HepG2 (cell line): ENCODE measurements around the gene ARFGAP2. TPM values are rescaled to one million over a fixed set of nuclear protein-coding genes. Genes with fewer than 3 reads are reported as not detected.

Experiments
- CBX2 ChIP-seq, 2 experiments: fragments of 200-600 bp in 1 of 2; sonication (generic); formaldehyde crosslinking in 1 of 2; IDR thresholded peaks; 2 replicates each; pipeline versions ENCODE4 v1.7.0 to v1.8.1; 2018 to 2022; ENCODE audit warnings: low read depth in 2 of 2, low read length in 1 of 2, mild to moderate bottlenecking in 1 of 2, missing genetic modification reagents in 1 of 2
- DPF2 ChIP-seq: sonication (generic); formaldehyde crosslinking; IDR thresholded peaks from 2 replicates; pipeline ENCODE4 v1.4.0; 2020; ENCODE audit warnings: mild to moderate bottlenecking, low read depth, missing genetic modification reagents, borderline replicate concordance
- FLYWCH1 ChIP-seq: sonication (generic); formaldehyde crosslinking; IDR thresholded peaks from 2 replicates; pipeline ENCODE4 v1.8.1; 2023; ENCODE audit warnings: mild to moderate bottlenecking, missing genetic modification reagents
- GZF1 ChIP-seq: sonication (generic); formaldehyde crosslinking; IDR thresholded peaks from 2 replicates; pipeline ENCODE4 v1.5.1; 2020; ENCODE audit warnings: mild to moderate bottlenecking, missing genetic modification reagents
- IRF2 ChIP-seq: IDR thresholded peaks from 2 replicates; pipeline ENCODE4 v1.6.1; 2018; ENCODE audit warnings: missing genetic modification reagents, missing compliant biosample characterization
- MTF1 ChIP-seq: sonication (generic); formaldehyde crosslinking; IDR thresholded peaks from 2 replicates; pipeline ENCODE4 v1.5.0; 2020; ENCODE audit warnings: missing genetic modification reagents
- MXD4 ChIP-seq: IDR thresholded peaks from 2 replicates; pipeline ENCODE4 v1.6.1; 2016; ENCODE audit warnings: mild to moderate bottlenecking, missing biosample characterization, missing genetic modification reagents
- PHF21A ChIP-seq: sonication (generic); formaldehyde crosslinking; IDR thresholded peaks from 2 replicates; pipeline ENCODE4 v1.5.0; 2020; ENCODE audit warnings: mild to moderate bottlenecking, missing genetic modification reagents
- RBFOX2 ChIP-seq: fragments of 200-400 bp; formaldehyde crosslinking; IDR thresholded peaks from 2 replicates; pipeline ENCODE4 v1.6.1; 2017; ENCODE audit warnings: low read depth, mild to moderate bottlenecking, low read length
- RFXANK ChIP-seq: IDR thresholded peaks from 2 replicates; pipeline ENCODE4 v1.6.1; 2016
- ZNF101 ChIP-seq: sonication (generic); formaldehyde crosslinking; IDR thresholded peaks from 2 replicates; pipeline ENCODE4 v1.4.0; 2020; ENCODE audit warnings: mild to moderate bottlenecking, low read depth, missing genetic modification reagents, borderline replicate concordance
- ZNF496 ChIP-seq: sonication (generic); formaldehyde crosslinking; IDR thresholded peaks from 2 replicates; pipeline ENCODE4 v1.8.1; 2023; ENCODE audit warnings: mild to moderate bottlenecking, moderate library complexity, missing genetic modification reagents; ENCODE audit not compliant: insufficient replicate concordance
- polyA plus RNA-seq, 8 experiments: library from polyadenylated mRNA; depleted of rRNA in 3 of 8; stranded (reverse) in 7 of 8; unstranded in 1 of 8; fragments of >200 nt; fragmentation: Illumina TruSeq in 4 of 8; extraction: Trizol in 4 of 8; gene quantifications; 2 replicates each; pipeline versions ENCODE4 v1.2.1 to v1.2.3, GENCODE V29; 2011 to 2016; ENCODE audit warnings: low read depth in 4 of 8, missing spikeins in 1 of 8, mixed read lengths in 1 of 8; ENCODE audit not compliant: insufficient read depth in 1 of 8
- total RNA-seq, 5 experiments: library from RNA; depleted of rRNA; stranded (reverse); fragments of >200 nt; fragmentation: Illumina TruSeq; extraction: Trizol; gene quantifications; 2 replicates each; pipeline ENCODE4 v1.2.3, GENCODE V29; 2016; ENCODE audit warnings: low read depth in 1 of 5
- TF ChIP-seq, protein P1 (sequence below): sonication (generic); formaldehyde crosslinking; IDR thresholded peaks from 2 replicates; pipeline ENCODE4 v1.4.0; 2020; ENCODE audit warnings: missing genetic modification reagents, mild to moderate bottlenecking, borderline replicate concordance
- TF ChIP-seq, protein P2 (sequence below): sonication (generic); formaldehyde crosslinking; conservative IDR thresholded peaks from 2 replicates; pipeline ENCODE4 v1.8.0; 2022; ENCODE audit warnings: missing genetic modification reagents
- TF ChIP-seq, protein P3 (sequence below): sonication (generic); formaldehyde crosslinking; IDR thresholded peaks from 2 replicates; pipeline ENCODE4 v1.4.0; 2020; ENCODE audit warnings: mild to moderate bottlenecking, missing genetic modification reagents
- TF ChIP-seq, protein P4 (sequence below): sonication (generic); formaldehyde crosslinking; IDR thresholded peaks from 2 replicates; pipeline ENCODE4 v1.4.0; 2020; ENCODE audit warnings: low read depth, mild to moderate bottlenecking, missing genetic modification reagents
- TF ChIP-seq, protein P5 (sequence below): sonication (generic); formaldehyde crosslinking; IDR thresholded peaks from 2 replicates; pipeline ENCODE4 v1.4.0; 2020; ENCODE audit warnings: mild to moderate bottlenecking, missing genetic modification reagents

The ARFGAP2 gene
- total and polyA plus RNA-seq, 2 of the 13 experiments (the other 11 are each of a cell fraction or from before 2014, with no cell fraction given), result 32.3 to 75.3 TPM

DNA sequence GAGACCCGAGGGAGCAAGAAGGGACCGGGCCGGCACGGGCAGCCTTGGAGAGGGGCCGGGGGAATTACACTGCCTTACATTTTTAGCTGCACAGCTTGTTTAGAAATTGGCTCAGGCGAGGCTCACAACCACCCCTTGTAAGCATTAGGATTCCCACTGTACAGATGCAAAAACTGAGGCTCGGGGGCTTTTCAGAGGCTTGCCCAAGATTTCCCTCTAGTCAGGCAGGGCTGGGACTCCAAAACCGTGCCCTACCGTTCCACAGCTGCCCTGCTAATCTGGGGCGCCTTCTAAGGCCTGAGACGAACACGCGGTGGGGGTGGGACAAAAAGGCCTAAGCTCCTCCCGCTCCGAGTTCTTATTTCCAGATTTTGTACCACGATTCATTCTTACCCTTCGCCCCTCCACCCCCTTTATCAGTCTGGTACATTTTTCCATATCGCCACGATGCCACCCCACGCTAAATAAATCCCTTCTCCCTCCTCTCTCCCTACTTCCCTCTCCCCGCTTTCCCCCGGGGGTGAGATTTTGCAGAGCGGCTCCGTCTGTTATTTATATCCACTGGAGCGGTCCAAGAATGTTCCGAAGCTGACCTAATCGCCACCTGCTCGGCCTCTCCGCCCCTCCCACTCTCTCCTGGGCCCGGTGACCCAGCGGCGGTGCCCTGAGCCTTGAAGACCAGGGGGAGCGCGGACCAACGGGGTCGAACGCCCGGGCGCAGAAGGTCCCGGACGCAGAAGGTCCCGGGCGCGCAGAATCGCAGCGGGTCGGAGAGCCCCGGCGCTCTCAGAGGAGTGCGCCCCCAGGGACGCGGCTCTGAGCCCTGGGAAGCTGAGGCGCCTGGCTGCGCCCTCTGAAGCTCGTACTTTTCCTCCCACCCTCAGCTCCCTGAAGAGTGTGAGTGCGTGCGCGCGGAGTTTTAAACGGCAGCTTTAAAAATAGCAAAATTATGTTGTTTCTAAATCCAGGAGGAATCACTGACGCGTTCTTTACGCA lies 10.3 kb upstream of the ARFGAP2 start (continued):
- 0 out of 2 replicates have a peak, but pooled peaks have one; percentile 5 for TF ChIP-seq MTF1 (CRISPR knock-in tag)
- TF ChIP-seq, protein P1, sequence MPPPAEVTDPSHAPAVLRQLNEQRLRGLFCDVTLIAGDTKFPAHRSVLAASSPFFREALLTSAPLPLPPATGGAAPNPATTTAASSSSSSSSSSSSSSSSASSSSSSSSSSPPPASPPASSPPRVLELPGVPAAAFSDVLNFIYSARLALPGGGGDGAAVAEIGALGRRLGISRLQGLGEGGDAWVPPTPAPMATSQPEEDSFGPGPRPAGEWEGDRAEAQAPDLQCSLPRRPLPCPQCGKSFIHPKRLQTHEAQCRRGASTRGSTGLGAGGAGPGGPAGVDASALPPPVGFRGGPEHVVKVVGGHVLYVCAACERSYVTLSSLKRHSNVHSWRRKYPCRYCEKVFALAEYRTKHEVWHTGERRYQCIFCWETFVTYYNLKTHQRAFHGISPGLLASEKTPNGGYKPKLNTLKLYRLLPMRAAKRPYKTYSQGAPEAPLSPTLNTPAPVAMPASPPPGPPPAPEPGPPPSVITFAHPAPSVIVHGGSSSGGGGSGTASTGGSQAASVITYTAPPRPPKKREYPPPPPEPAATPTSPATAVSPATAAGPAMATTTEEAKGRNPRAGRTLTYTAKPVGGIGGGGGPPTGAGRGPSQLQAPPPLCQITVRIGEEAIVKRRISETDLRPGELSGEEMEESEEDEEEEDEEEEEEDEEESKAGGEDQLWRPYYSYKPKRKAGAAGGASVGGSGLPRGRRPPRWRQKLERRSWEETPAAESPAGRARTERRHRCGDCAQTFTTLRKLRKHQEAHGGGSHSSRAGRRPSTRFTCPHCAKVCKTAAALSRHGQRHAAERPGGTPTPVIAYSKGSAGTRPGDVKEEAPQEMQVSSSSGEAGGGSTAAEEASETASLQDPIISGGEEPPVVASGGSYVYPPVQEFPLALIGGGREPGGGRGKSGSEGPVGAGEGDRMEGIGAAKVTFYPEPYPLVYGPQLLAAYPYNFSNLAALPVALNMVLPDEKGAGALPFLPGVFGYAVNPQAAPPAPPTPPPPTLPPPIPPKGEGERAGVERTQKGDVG (CRISPR knock-in tag), result no peak
- no peak for TF ChIP-seq ZNF101 (CRISPR knock-in tag)
- TF ChIP-seq, protein P2, sequence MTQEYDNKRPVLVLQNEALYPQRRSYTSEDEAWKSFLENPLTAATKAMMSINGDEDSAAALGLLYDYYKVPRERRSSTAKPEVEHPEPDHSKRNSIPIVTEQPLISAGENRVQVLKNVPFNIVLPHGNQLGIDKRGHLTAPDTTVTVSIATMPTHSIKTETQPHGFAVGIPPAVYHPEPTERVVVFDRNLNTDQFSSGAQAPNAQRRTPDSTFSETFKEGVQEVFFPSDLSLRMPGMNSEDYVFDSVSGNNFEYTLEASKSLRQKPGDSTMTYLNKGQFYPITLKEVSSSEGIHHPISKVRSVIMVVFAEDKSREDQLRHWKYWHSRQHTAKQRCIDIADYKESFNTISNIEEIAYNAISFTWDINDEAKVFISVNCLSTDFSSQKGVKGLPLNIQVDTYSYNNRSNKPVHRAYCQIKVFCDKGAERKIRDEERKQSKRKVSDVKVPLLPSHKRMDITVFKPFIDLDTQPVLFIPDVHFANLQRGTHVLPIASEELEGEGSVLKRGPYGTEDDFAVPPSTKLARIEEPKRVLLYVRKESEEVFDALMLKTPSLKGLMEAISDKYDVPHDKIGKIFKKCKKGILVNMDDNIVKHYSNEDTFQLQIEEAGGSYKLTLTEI (CRISPR knock-in tag), result no peak
- TF ChIP-seq GZF1, result no peak
- TF ChIP-seq, protein P3, sequence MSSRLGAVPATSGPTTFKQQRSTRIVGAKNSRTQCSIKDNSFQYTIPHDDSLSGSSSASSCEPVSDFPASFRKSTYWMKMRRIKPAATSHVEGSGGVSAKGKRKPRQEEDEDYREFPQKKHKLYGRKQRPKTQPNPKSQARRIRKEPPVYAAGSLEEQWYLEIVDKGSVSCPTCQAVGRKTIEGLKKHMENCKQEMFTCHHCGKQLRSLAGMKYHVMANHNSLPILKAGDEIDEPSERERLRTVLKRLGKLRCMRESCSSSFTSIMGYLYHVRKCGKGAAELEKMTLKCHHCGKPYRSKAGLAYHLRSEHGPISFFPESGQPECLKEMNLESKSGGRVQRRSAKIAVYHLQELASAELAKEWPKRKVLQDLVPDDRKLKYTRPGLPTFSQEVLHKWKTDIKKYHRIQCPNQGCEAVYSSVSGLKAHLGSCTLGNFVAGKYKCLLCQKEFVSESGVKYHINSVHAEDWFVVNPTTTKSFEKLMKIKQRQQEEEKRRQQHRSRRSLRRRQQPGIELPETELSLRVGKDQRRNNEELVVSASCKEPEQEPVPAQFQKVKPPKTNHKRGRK, result no peak
- TF ChIP-seq, protein P4, sequence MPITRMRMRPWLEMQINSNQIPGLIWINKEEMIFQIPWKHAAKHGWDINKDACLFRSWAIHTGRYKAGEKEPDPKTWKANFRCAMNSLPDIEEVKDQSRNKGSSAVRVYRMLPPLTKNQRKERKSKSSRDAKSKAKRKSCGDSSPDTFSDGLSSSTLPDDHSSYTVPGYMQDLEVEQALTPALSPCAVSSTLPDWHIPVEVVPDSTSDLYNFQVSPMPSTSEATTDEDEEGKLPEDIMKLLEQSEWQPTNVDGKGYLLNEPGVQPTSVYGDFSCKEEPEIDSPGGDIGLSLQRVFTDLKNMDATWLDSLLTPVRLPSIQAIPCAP, result no peak
- no peak; the same call in 1 of the 2 replicates for TF ChIP-seq MXD4 (CRISPR knock-in tag)
- no peak for TF ChIP-seq ZNF496
- no peak for TF ChIP-seq CBX2 (IDR thresholded peaks at IDR 0.05; ENCODE audit: low read depth, low read length)
- TF ChIP-seq CBX2 (CRISPR knock-in tag; IDR thresholded peaks at IDR 0.05; ENCODE audit: low read depth), result no peak
- TF ChIP-seq FLYWCH1 (CRISPR knock-in tag), result 0 out of 2 replicates have a peak, but pooled peaks have one; percentile 61
- TF ChIP-seq IRF2 (CRISPR knock-in tag), result no peak
- peak; percentile 70 for TF ChIP-seq RBFOX2
- TF ChIP-seq RFXANK (CRISPR knock-in tag), result no peak
- TF ChIP-seq, protein P5, sequence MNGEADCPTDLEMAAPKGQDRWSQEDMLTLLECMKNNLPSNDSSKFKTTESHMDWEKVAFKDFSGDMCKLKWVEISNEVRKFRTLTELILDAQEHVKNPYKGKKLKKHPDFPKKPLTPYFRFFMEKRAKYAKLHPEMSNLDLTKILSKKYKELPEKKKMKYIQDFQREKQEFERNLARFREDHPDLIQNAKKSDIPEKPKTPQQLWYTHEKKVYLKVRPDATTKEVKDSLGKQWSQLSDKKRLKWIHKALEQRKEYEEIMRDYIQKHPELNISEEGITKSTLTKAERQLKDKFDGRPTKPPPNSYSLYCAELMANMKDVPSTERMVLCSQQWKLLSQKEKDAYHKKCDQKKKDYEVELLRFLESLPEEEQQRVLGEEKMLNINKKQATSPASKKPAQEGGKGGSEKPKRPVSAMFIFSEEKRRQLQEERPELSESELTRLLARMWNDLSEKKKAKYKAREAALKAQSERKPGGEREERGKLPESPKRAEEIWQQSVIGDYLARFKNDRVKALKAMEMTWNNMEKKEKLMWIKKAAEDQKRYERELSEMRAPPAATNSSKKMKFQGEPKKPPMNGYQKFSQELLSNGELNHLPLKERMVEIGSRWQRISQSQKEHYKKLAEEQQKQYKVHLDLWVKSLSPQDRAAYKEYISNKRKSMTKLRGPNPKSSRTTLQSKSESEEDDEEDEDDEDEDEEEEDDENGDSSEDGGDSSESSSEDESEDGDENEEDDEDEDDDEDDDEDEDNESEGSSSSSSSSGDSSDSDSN, result peak; percentile 90
- no peak for TF ChIP-seq DPF2 (CRISPR knock-in tag)
- TF ChIP-seq PHF21A, result peak; percentile 40
